Measurements from ENCODE around the gene CDH4.

The CDH4 gene

GRCh38 chr20:61897401-61898295 lies 645.6 kb downstream of the CDH4 start:
- ChIA-PET POLR2A (ENCODE audit: low non-redundant PET) (no interaction called here), CTCF (interaction anchor here (1.5 kb wide), 1 partner anchor 9 kb away, joined by 7 read pairs; no protein-coding TSS in a partner anchor)
- H3K27ac ChIP-seq = no peak overlapping the region
- DNase-seq (ENCODE audit: low spot score) = no peak
- TF ChIP-seq CTCF (conservative IDR thresholded peaks at IDR 0.05; ENCODE audit: low read depth) = no peak

GRCh38 chr20:61898405-61898804 lies 646.3 kb downstream of the CDH4 start:
- ChIA-PET CTCF (interaction anchor here (0.6 to 1.5 kb wide), 3 partner anchors 10 to 1946 kb away, joined by 3 to 7 read pairs (median 4); no protein-coding TSS in a partner anchor), POLR2A (ENCODE audit: low non-redundant PET) (interaction anchor here (0.5 kb wide), 1 partner anchor 645 kb away, joined by 4 read pairs; no protein-coding TSS in a partner anchor)
- no peak overlapping the region for H3K27ac ChIP-seq
- TF ChIP-seq CTCF (conservative IDR thresholded peaks at IDR 0.05; ENCODE audit: low read depth) = no peak
- no peak for DNase-seq (ENCODE audit: low spot score)

- DNase-seq (ENCODE audit: low spot score) = no peak
- ChIA-PET CTCF (interaction anchor here (0.6 to 1.7 kb wide), 4 partner anchors 9 to 855 kb away, joined by 3 to 9 read pairs (median 3); no protein-coding TSS in a partner anchor), POLR2A (ENCODE audit: low non-redundant PET) (no interaction called here)
- no peak overlapping the region for H3K27ac ChIP-seq
- no peak for TF ChIP-seq CTCF (conservative IDR thresholded peaks at IDR 0.05; ENCODE audit: low read depth)
Measured at GRCh38 chr20:61900011-61900944, 648.2 kb downstream of the CDH4 start.

- CTCF ChIA-PET = interaction anchor here (1.1 to 1.7 kb wide), 2 partner anchors 9 to 14 kb away, joined by 3 to 9 read pairs; no protein-coding TSS in a partner anchor
- TF ChIP-seq CTCF (conservative IDR thresholded peaks at IDR 0.05; ENCODE audit: low read depth) = no peak
- no peak for DNase-seq (ENCODE audit: low spot score)
- POLR2A ChIA-PET (ENCODE audit: low non-redundant PET) = no interaction called here
- H3K27ac ChIP-seq = no peak overlapping the region
Measured at GRCh38 chr20:61900945-61901293, 648.9 kb downstream of the CDH4 start.

GRCh38 chr20:61901392-61902220 lies 649.5 kb downstream of the CDH4 start:
- DNase-seq (ENCODE audit: low spot score) = peak; percentile 64
- H3K27ac ChIP-seq = no peak overlapping the region
- no peak for TF ChIP-seq CTCF (conservative IDR thresholded peaks at IDR 0.05; ENCODE audit: low read depth)
- ChIA-PET POLR2A (ENCODE audit: low non-redundant PET) (no interaction called here), CTCF (interaction anchor here (0.8 to 1.7 kb wide), 3 partner anchors 8 to 1927 kb away, joined by 3 to 9 read pairs (median 4); no protein-coding TSS in a partner anchor)
